Kidney epithelial cell (primary cell): Measurements from ENCODE around the gene EBI3. TPM values are rescaled to one million over a fixed set of nuclear protein-coding genes. Genes with fewer than 3 reads are reported as not detected.
"Not testable (repeated sequence)": the region's sequence is repeated elsewhere in the genome, so short reads cannot be mapped to it uniquely, and the experiment has no call there.

Source experiments
- DNase-seq: peaks from one replicate; pipeline ENCODE4 v3.0.0-alpha.2; 2010; ENCODE audit warnings: low read depth
- H3K27me3 ChIP-seq: 2 replicates; pipeline ENCODE4 v1.6.0; 2011; ENCODE audit warnings: low read length; ENCODE audit not compliant: control insufficient read depth, insufficient read depth
- H3K36me3 ChIP-seq: 2 replicates; pipeline ENCODE4 v1.5.1; 2011; ENCODE audit warnings: low read length; ENCODE audit not compliant: control insufficient read depth, insufficient read depth
- H3K4me3 ChIP-seq: 2 replicates; pipeline ENCODE4 v1.5.1; 2011; ENCODE audit warnings: low read depth, mild to moderate bottlenecking, control low read depth, low read length
- total RNA-seq: library from RNA; depleted of rRNA; stranded (reverse); fragments of >200 nt; gene quantifications from 2 replicates; pipeline ENCODE4 v1.2.3, GENCODE V29; 2015
- TF ChIP-seq, protein P1 (sequence below): IDR thresholded peaks from 2 replicates; pipeline ENCODE4 v1.5.1; 2011; ENCODE audit warnings: mild to moderate bottlenecking, moderate library complexity, low read length, control low read depth, inconsistent platforms; ENCODE audit not compliant: insufficient read depth, poor library complexity, severe bottlenecking

Gene EBI3
- total RNA-seq, 1 donor from 2014 or later = 2.5 TPM

DNA sequence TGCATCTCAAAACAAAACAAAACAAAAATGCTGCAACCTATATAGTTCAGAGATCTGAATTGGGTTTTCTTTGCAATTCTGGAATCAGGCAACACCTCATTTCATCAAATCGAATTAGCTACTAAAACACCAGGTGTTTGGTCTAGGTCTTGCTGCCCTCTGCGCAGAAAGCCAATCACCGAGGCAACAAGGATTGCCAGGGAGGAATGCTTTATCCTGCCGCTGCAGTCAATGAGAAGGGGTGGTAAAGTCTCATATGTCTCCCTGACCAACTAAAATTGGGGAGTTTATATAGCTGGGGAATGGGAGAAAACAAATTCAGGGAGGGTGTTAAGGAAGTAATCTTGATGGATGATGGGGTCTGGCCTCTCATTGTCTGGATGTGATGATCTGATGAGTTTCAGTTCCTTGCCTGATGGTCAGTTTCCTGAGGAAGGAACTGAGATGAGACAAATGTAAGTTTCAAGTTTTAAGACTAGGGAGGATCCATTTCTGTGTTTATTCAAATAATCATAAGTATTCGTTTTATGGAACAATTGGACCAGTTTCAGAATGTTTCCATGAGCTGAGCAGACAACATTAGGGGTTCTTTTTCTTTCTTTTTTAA, 12.6 kb downstream of the EBI3 start:
- TF ChIP-seq, protein P1, sequence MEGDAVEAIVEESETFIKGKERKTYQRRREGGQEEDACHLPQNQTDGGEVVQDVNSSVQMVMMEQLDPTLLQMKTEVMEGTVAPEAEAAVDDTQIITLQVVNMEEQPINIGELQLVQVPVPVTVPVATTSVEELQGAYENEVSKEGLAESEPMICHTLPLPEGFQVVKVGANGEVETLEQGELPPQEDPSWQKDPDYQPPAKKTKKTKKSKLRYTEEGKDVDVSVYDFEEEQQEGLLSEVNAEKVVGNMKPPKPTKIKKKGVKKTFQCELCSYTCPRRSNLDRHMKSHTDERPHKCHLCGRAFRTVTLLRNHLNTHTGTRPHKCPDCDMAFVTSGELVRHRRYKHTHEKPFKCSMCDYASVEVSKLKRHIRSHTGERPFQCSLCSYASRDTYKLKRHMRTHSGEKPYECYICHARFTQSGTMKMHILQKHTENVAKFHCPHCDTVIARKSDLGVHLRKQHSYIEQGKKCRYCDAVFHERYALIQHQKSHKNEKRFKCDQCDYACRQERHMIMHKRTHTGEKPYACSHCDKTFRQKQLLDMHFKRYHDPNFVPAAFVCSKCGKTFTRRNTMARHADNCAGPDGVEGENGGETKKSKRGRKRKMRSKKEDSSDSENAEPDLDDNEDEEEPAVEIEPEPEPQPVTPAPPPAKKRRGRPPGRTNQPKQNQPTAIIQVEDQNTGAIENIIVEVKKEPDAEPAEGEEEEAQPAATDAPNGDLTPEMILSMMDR = no peak
- DNase-seq = no peak
- H3K4me3 ChIP-seq = no peak overlapping the region
- H3K27me3 ChIP-seq = no peaks in the 10 kb centered on the region
- H3K36me3 ChIP-seq = no peaks in the 10 kb centered on the region

DNA sequence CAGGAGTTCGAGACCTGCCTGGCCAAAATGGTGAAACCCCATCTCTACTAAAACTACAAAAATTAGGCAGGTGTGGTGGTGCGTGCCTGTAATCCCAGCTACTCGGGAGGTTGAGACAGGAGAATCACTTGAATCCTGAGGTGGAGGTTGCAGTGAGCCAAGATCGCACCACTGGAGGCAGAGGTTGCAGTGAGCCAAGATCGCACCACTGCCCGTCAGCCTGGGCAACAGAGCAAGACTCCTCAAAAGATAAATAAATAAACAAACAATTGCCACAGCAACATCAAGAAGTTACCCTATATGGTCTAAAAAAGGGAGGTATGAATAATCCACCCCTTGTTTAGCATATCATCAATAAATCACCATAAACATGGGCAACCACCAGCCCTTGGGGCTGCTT, 16.6 kb downstream of the EBI3 start:
- not testable (repeated sequence) for H3K36me3 ChIP-seq, H3K27me3 ChIP-seq, DNase-seq, H3K4me3 ChIP-seq

DNA sequence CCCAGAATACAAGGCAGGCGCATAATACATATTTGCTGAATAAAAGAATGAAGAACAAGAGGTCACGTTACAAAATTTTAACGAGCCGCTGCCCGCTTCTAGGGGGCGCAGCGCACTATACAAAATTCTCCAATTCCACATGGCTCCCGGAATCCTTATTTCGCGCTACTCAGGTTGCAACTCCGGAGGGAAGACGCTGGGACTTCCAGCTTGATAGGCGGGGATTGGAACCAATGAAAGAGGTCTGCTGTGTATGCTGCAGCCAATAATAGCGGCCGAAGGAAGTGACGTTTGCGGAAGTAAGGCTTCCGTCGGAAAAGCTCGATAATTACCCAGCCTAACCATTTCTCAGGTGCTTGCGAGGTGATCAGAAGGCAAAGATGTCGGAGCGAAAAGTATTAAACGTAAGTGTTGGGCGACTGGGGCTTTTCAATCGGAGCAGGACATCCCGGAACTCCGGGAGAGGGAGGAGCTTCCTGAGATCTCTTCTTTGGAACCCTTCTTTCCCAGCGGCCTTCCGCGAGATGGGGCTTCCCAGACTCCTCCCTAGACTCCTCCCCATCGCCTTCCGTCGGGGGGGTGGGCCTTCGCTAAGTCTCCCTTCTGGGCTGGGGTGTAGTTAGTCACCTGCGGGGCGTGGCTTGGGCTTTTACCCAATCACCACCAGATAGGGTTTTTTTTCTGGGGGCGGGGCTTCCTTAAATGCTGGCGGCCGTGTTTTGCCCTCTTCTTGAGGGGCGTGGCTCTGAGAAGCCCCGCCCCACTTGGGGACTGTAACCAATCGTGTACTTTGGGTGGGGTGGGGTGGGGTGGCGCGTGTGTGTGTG, 17.7 kb downstream of the EBI3 start, which contains the start of gene YJU2:
Gene YJU2, plus strand, starts transcription at position 314 of the 827 bp plus-strand sequence. Its CDS starts 67 bp downstream, at position 381.
- Histone ChIP-seq H3K36me3 (no peaks in the 10 kb centered on the region), H3K27me3 (no peaks in the 10 kb centered on the region), H3K4me3 (peak within 1 kb of the TSS; percentile 75)
- DNase-seq = peak; percentile 95
- TF ChIP-seq, protein P1 = peak; percentile 56

DNA sequence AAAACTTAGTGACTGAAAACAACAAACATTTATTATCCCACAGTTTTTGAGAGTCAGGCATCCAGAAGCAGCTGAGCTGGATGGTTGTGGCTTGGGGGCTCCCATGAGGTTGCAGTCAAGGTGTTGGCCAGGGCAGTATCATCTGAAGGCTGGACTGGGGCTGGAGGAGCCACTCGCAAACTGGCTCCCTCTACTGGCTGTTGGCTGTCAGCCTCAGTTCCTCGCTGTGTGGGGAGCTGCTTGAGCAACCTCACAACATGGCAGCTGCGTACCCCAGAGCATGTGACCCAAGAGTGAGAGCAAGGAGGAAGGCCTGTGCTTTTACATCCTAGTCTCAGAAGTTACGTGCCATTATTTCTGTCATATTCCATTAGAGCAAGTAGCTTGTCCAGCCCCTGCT, 27.2 kb downstream of the EBI3 start:
- no peak for DNase-seq
- TF ChIP-seq, protein P1 = peak; percentile 16
- H3K4me3 ChIP-seq = no peak overlapping the region
- peaks cover 5% of the 10 kb centered on the region for H3K36me3 ChIP-seq
- no peaks in the 10 kb centered on the region for H3K27me3 ChIP-seq

DNA sequence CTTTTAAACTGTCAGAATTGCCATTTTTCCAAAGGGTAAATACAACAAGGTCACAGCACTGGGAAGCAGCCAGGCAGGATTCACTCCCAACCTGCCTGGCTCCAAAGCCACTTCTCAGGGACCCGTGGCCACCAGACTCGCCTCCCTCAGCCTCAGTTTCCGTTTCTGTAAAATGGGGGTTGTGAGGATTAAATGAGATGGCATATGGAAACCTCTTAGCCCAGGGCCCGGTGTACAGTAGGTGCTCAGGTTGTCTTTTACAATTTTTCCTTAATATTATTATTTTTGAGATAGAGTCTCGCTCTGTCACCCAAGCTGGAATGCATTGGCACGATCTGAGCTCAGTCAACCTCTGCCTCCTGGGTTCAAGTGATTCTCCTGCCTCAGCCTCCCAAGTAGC, 27.7 kb downstream of the EBI3 start:
- Histone ChIP-seq H3K27me3 (no peaks in the 10 kb centered on the region), H3K36me3 (peaks cover 5% of the 10 kb centered on the region), H3K4me3 (no peak overlapping the region)
- TF ChIP-seq, protein P1 = no peak
- DNase-seq = no peak

DNA sequence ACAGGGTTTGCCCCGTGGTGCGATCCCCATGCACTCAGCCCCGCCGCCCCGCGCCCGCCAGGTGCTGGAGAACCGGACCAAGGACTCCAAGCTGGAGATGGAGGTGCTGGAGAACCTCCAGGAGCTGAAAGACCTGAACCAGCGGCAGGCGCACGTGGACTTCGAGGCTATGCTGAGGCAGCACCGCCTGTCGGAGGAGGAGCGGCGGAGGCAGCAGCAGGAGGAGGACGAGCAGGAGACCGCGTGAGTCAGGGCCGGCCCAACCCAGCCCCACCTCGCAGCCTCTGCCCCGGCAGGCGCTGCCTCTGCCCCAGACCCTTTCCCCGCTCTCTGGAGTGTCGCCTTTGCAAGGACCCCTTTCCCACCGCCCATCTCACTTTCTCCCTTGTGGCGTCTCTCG, 28.9 kb downstream of the EBI3 start:
- no peaks in the 10 kb centered on the region for H3K27me3 ChIP-seq
- TF ChIP-seq, protein P1 = no peak
- peaks cover 5% of the 10 kb centered on the region for H3K36me3 ChIP-seq

More for the DNA sequence above, 28.9 kb downstream of the EBI3 start:
- no peak for DNase-seq
- no peak overlapping the region for H3K4me3 ChIP-seq
